Activated naive CD8-positive, alpha-beta T cell treated with anti-CD3 and anti-CD28 coated beads, Interleukin-2, amount 50 U/mL, for 24 hours (primary cell): ENCODE data around the gene AQP10.
"Not testable (repeated sequence)": the region's sequence is repeated elsewhere in the genome, so short reads cannot be mapped to it uniquely, and the experiment has no call there.

Source experiments
- ATAC-seq: fragments of 150-1000 bp; cut with Tn5 transposase; one replicate; pipeline ENCODE4 v1.10.0; 2021
- DNase-seq: peaks from one replicate; pipeline ENCODE4 v3.0.0; 2021
- H3K27ac Mint-ChIP-seq: one replicate; pipeline ENCODE4 v1.8.0; 2021; ENCODE audit warnings: mild to moderate bottlenecking, mixed read lengths
- H3K27me3 Mint-ChIP-seq: one replicate; pipeline ENCODE4 v1.8.0; 2021; ENCODE audit warnings: mixed read lengths
- H3K36me3 Mint-ChIP-seq: one replicate; pipeline ENCODE4 v1.8.0; 2021; ENCODE audit warnings: low read depth, mixed read lengths
- H3K4me1 Mint-ChIP-seq: one replicate; pipeline ENCODE4 v1.8.0; 2021; ENCODE audit warnings: mixed read lengths
- H3K4me3 Mint-ChIP-seq: one replicate; pipeline ENCODE4 v1.8.0; 2021; ENCODE audit warnings: mild to moderate bottlenecking, moderate library complexity, mixed read lengths
- H3K9me3 Mint-ChIP-seq: one replicate; pipeline ENCODE4 v1.8.0; 2021; ENCODE audit warnings: mixed read lengths

The AQP10 gene

DNA sequence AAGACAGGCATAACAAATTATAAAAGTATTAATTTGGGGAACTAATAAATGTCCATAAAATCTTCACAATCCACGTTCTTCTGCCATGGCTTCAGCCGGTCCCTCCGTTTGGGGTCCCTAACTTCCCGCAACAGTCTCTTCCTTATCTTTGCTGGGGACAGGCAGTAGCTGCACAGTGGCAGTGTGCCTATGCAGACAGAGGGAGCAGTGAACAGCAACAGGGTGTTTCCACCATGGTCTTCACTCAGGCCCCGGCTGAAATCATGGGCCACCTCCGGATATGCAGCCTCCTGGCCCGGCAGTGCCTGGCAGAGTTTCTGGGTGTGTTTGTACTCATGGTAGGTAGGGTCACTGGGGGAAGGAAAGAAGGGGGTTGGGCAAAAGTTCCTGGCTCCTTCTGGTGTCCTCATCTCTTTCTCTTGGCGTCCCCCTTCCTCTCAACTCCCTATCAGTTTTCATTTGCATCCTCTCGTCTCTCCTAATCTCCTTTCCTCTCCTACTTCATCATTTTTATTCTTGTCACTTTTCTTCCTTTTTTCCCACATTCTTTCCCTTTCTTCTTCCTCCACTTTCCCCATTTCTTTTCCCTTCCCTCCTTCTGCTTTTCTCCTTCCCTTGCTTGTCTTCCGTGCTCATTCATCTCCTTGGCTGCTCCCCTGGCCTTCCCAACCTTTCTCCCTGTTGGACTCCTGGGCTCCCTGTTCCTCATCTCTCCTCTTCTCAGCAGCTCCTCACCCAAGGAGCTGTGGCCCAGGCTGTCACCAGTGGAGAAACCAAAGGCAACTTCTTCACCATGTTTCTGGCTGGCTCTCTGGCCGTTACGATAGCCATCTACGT, 8.4 kb upstream of the AQP10 start:
- not testable (repeated sequence) for H3K9me3 Mint-ChIP-seq, DNase-seq, ATAC-seq, H3K36me3 Mint-ChIP-seq, H3K4me3 Mint-ChIP-seq, H3K27ac Mint-ChIP-seq, H3K27me3 Mint-ChIP-seq
- peaks cover 11% of the 10 kb centered on the region for H3K4me1 Mint-ChIP-seq

DNA sequence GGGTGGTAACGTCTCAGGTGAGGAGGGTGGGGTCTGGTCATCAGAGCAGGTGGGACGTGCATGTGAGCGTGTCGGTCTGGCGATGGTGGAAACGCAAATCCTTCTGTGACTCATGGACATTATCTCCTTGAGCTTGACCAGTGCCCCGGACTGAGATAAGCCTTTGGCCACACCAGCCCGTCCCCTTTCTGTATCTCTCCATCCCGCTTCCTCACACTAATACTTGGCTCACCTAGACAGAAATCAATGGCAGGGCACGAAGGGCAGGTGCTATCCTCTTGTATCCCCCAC, 7.9 kb upstream of the AQP10 start:
- Mint-ChIP-seq H3K9me3 (peaks cover 13% of the 10 kb centered on the region), H3K4me1 (peaks cover 6% of the 10 kb centered on the region), H3K27ac (no peak overlapping the region), H3K4me3 (no peak overlapping the region), H3K27me3 (peaks cover under 1% of the 10 kb centered on the region), H3K36me3 (peaks cover 2% of the 10 kb centered on the region)
- DNase-seq (no peak), ATAC-seq (no peak)

DNA sequence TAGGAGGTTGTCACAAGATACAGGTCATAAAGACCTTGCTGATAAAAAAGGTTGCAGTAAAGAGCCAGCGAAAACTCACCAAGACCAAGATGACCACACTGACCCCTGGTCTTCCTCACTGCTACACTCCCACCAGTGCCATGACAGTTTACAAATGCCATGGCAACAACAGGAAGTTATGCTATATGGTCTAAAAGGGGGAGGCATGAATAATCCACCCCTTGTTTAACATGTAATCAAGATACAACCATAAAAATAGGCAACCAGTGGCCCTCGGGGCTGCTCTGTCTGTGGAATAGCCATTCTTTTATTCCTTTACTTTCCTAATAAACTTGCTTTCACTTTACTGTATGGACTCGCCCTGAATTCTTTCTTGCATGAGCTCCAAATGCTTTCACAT, 6.7 kb upstream of the AQP10 start:
- H3K4me1 Mint-ChIP-seq, H3K36me3 Mint-ChIP-seq, H3K27me3 Mint-ChIP-seq, H3K27ac Mint-ChIP-seq, H3K4me3 Mint-ChIP-seq, DNase-seq, ATAC-seq: not testable (repeated sequence)
- H3K9me3 Mint-ChIP-seq, result peaks cover 17% of the 10 kb centered on the region

GRCh38 chr1:154316704-154317103, 4.2 kb upstream of the AQP10 start:
- Mint-ChIP-seq H3K4me1 (no peaks in the 10 kb centered on the region), H3K36me3 (peaks cover 2% of the 10 kb centered on the region), H3K27ac (no peak overlapping the region), H3K4me3 (no peak overlapping the region), H3K9me3 (peaks cover 17% of the 10 kb centered on the region), H3K27me3 (peaks cover 8% of the 10 kb centered on the region)
- ATAC-seq (no peak), DNase-seq (no peak)

DNA sequence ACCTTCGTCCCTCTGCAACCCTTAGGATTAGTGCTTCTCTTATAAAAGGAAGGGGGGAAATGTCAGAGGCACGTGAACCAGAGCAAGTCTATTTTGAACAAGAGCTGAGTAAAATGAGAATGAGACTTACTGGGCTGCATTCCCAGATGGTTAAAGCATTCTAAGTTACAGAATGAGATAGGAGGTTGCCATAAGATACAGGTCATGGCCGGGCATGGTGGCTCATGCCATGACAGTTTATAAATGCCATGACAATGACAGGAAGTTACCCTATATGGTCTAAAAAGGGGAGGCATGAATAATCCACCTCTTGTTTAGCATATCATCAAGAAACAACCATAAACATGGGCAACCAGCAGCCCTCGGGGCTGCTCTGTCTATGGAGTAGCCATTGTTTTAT, 2.5 kb upstream of the AQP10 start:
- DNase-seq (no peak), ATAC-seq (no peak)
- Mint-ChIP-seq H3K4me1 (no peaks in the 10 kb centered on the region), H3K36me3 (peaks cover 2% of the 10 kb centered on the region), H3K4me3 (no peak overlapping the region), H3K9me3 (peaks cover 17% of the 10 kb centered on the region), H3K27me3 (peaks cover 11% of the 10 kb centered on the region), H3K27ac (no peak overlapping the region)

DNA sequence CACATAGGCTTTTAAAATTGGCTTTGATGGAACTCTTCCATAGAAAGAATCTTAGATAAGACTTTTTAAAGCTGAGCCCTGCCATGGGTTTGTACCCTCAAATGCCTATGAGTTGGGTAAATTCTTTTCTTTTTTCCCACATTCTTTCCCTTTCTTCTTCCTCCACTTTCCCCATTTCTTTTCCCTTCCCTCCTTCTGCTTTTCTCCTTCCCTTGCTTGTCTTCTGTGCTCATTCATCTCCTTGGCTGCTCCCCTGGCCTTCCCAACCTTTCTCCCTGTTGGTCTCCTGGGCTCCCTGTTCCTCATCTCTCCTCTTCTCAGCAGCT, 679 bp downstream of the AQP10 start:
- H3K27ac Mint-ChIP-seq, H3K4me1 Mint-ChIP-seq, H3K4me3 Mint-ChIP-seq, H3K36me3 Mint-ChIP-seq, DNase-seq, ATAC-seq: not testable (repeated sequence)
- Mint-ChIP-seq H3K9me3 (peaks cover 13% of the 10 kb centered on the region), H3K27me3 (peaks cover 11% of the 10 kb centered on the region)

- H3K27ac Mint-ChIP-seq, result no peak overlapping the region
- peaks cover 6% of the 10 kb centered on the region for H3K27me3 Mint-ChIP-seq
- ATAC-seq (no peak), DNase-seq (no peak)
- H3K4me3 Mint-ChIP-seq, result no peak overlapping the region
- H3K36me3 Mint-ChIP-seq, result no peaks in the 10 kb centered on the region
- H3K4me1 Mint-ChIP-seq, result peaks cover 24% of the 10 kb centered on the region
- H3K9me3 Mint-ChIP-seq, result no peaks in the 10 kb centered on the region
These were observed 2.6 kb downstream of the AQP10 start for GRCh38 chr1:154323493-154323892.

GRCh38 chr1:154324241-154324640, 3.3 kb downstream of the AQP10 start:
- Mint-ChIP-seq H3K27me3 (peaks cover 6% of the 10 kb centered on the region), H3K4me3 (peak overlapping the region; percentile 98), H3K4me1 (peaks cover 28% of the 10 kb centered on the region), H3K9me3 (no peaks in the 10 kb centered on the region), H3K36me3 (no peaks in the 10 kb centered on the region), H3K27ac (peak overlapping the region; percentile 94)
- ATAC-seq (no peak), DNase-seq (no peak)

GRCh38 chr1:154324669-154325582, 4.0 kb downstream of the AQP10 start, which contains the start of gene ATP8B2:
ATP8B2 (plus strand) TSS chr1:154325525; CDS start chr1:154328142, 2,617 bp downstream.
- Mint-ChIP-seq H3K36me3 (peaks cover 3% of the 10 kb centered on the region), H3K4me3 (peak within 1 kb of the TSS; percentile 98), H3K9me3 (no peaks in the 10 kb centered on the region), H3K4me1 (peaks cover 34% of the 10 kb centered on the region), H3K27ac (peak within 1 kb of the TSS; percentile 94), H3K27me3 (peaks cover 6% of the 10 kb centered on the region)
- ATAC-seq, result peak; percentile 73
- peak; percentile 88 for DNase-seq

DNA sequence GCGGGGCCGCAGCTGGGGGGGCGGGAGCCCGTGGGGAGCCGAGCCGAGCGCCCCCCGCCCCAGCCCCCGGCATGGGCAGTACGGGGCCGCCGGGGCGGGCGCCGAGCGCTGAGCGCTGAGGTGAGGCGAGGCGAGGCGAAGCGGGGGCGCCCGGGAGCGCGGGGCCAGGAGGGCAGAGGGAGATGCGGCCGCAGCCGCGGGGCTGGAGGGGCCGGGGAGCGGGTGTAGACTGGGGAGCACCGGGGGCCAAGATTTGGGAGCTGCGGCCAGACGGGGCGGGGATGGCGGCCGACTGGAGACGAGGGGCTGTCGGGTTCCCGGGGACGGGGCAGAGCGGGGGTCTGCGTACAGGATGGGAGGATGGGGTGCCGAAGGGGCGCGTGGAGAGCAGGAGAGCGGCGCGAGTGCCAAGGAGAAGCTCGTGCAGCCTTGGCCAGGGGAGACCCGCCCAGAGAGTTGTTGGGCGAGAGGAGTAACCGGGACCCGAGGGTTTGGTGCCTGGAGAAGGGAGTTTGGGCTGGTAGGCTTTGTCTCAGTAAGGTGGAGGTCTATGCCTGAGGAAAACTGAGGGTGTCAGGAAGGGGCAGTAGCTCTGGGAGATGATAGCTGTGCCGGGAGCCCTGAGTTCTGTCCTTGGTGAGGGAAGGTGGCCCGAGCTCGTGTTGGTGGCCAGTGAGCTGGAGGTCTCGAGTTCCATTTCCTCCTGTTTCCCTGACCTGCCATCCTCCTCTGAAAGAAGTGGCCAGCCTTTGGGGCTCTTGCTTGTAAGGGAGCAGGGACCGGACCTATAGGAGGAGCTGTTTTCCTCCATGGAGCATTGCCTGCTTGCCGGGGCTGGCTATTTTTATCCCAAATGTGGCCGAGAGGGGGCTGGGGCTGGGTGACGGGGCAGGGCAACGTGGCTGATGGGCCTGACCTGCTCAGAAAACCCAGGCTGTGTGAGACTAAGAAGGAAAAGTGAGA, 5.0 kb downstream of the AQP10 start:
- ATAC-seq, result peak; percentile 5
- H3K4me1 Mint-ChIP-seq, result peaks cover 44% of the 10 kb centered on the region
- no peaks in the 10 kb centered on the region for H3K9me3 Mint-ChIP-seq
- peaks cover 6% of the 10 kb centered on the region for H3K27me3 Mint-ChIP-seq
- peak overlapping the region; percentile 98 for H3K4me3 Mint-ChIP-seq
- peak; percentile 63 for DNase-seq
- H3K27ac Mint-ChIP-seq, result peak overlapping the region; percentile 94
- peaks cover 8% of the 10 kb centered on the region for H3K36me3 Mint-ChIP-seq

DNA sequence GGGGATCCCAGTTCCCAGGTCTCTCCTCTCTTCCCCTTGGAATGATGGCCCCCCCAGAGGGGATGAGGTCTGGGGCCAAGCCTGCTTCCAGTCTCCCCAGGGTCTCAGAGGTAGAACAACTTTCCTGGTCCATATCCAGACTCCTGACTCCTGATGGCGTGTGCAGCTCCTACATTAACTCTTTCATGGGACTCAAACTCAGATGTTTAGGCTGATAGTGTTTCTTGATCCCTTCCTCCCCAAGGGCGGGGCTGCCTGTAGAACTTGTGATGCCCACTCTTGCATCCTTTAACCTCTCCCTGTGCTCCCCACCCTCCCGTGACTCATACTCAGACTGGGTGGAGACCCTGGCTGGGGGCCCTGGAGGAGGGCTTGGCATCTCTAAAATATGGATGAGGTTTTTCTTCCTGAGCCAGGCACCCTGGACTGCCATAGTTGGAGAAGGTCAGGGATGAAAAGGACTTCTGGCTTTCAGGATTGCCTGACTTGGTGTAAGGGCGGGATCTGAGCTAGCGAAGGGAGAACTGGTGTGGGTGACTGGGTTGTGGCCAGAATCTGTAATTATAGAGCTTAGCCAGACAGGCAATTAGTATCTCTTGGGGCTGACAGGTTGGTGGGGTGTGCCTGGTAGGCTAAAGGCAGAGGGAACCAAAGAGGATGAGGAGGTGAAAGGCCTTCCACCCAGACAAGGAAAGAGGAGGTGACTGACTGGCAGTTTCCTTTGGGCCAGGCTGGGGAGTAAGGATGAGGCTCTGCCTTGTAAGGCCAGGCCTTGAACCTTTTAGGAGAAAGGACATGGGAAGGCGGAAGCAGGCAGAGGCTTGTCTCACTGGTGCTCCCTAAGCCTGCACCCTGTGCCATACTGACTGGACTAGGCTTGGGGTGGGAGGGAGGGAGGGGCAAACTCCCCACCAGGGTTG, 5.9 kb downstream of the AQP10 start:
- peak overlapping the region; percentile 94 for H3K27ac Mint-ChIP-seq

DNA sequence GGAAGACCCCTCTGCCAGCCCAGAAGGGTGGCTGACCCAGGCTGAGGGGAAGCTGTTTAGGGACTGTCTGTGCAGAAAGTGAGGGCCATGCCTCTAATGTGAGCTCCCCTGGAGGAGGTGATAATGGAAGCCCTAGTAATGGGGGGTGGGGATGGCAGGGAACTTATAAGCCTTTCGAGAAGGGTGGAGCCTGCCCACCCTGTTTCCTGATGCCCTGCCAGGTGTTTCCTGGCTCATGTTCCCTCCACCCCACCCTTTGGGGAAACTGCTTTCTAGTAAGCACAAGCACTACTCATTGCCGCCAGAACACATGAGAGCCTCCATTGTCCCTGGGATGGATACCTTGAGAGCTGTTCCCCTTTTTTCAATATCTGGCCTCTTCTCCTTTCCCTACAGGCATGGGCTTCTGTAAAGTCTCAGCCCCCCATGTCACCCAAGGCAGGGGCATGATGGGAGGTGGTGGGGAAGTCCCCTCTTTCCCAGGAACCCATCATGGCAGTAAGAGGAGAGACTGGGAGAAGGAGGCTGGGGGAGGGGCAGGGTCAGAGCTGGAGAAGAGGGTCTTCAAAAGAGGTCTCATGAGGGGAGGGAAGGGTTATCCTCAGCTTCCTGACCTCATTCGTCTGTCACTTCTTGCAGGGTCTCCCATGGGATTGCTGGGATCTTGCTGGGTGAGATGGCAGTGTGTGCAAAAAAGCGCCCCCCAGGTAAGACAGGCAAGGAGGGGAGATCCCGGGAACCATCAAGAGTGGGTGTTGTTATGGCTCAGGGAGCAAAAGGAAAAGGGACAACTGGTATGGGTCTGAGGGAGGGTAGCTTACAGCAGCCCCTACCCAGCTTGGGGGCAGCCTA, 6.8 kb downstream of the AQP10 start:
- H3K4me3 Mint-ChIP-seq, result peak overlapping the region; percentile 74
- peak; percentile 14 for DNase-seq
- ATAC-seq, result no peak
- H3K4me1 Mint-ChIP-seq, result peaks cover 49% of the 10 kb centered on the region
- H3K9me3 Mint-ChIP-seq, result no peaks in the 10 kb centered on the region
- H3K36me3 Mint-ChIP-seq, result peaks cover 17% of the 10 kb centered on the region
- peak overlapping the region; percentile 59 for H3K27ac Mint-ChIP-seq
- H3K27me3 Mint-ChIP-seq, result no peaks in the 10 kb centered on the region

More for the DNA sequence above, 5.9 kb downstream of the AQP10 start:
- Mint-ChIP-seq H3K4me3 (peak overlapping the region; percentile 98), H3K4me1 (peaks cover 47% of the 10 kb centered on the region), H3K9me3 (no peaks in the 10 kb centered on the region), H3K36me3 (peaks cover 14% of the 10 kb centered on the region), H3K27me3 (peaks cover 2% of the 10 kb centered on the region)
- DNase-seq, result peak; percentile 42
- ATAC-seq, result no peak
